H1 (cell line): ENCODE data around the gene TAS2R5. TPM values are rescaled to one million over a fixed set of nuclear protein-coding genes. Genes with fewer than 3 reads are reported as not detected.

Experiments used
- CTCF ChIA-PET: fragments of 300-600 bp; sonication (Branson Sonifier 250); formaldehyde crosslinking; loops from one replicate; lab custom pipeline; 2021; ENCODE audit not compliant: partially characterized antibody; lab: Charles Lee
- POLR2A ChIA-PET: fragments of 300-600 bp; sonication (Branson Sonifier 250); formaldehyde crosslinking; loops from one replicate; lab custom pipeline; 2021; ENCODE audit warnings: inconsistent platforms; ENCODE audit not compliant: partially characterized antibody; lab: Charles Lee
- DNase-seq, 2 experiments: peaks; one replicate each; pipeline versions ENCODE4 v3.0.0 to v3.0.0-alpha.2; 2010 to 2022; ENCODE audit warnings: low spot score in 2 of 2, low read depth in 1 of 2, mixed read lengths in 1 of 2
- FAIRE-seq: peaks from 2 replicates; lab custom pipeline; 2011; peaks lifted over from hg19 to GRCh38; lab: Jason Lieb, UNC
- H2AFZ ChIP-seq: 2 replicates; pipeline ENCODE4 v1.8.1; 2012; ENCODE audit warnings: low read length, inconsistent platforms
- H2AK5ac ChIP-seq: 2 replicates; pipeline ENCODE4 v1.6.1; 2013; ENCODE audit warnings: low read depth, low read length
- H2BK120ac ChIP-seq: replicated peaks from 2 replicates; pipeline ENCODE3; 2013; ENCODE audit warnings: low read depth, low read length, inconsistent platforms
- H2BK12ac ChIP-seq: 2 replicates; pipeline ENCODE4 v1.6.1; 2013; ENCODE audit warnings: low read depth, low read length
- H2BK15ac ChIP-seq: 2 replicates; pipeline ENCODE4 v1.6.1; 2013; ENCODE audit warnings: low read length
- H2BK20ac ChIP-seq: 2 replicates; pipeline ENCODE4 v1.6.1; 2013; ENCODE audit warnings: low read length
- H2BK5ac ChIP-seq: 2 replicates; pipeline ENCODE4 v1.6.1; 2013; ENCODE audit warnings: low read depth, low read length
- H3K14ac ChIP-seq: 2 replicates; pipeline ENCODE4 v1.6.1; 2013; ENCODE audit warnings: inconsistent platforms; ENCODE audit not compliant: insufficient read length
- H3K18ac ChIP-seq: 2 replicates; pipeline ENCODE4 v1.6.1; 2013; ENCODE audit warnings: low read length; ENCODE audit errors: extremely low read depth
- H3K23ac ChIP-seq: 2 replicates; pipeline ENCODE4 v1.6.1; 2013; ENCODE audit warnings: inconsistent platforms; ENCODE audit not compliant: insufficient read length
- H3K23me2 ChIP-seq: 2 replicates; pipeline ENCODE4 v1.6.1; 2013; ENCODE audit warnings: low read depth, low read length
- H3K27ac ChIP-seq: 2 replicates; pipeline ENCODE4 v1.6.1; 2011; ENCODE audit warnings: low read depth, low read length, inconsistent platforms
- H3K27me3 ChIP-seq, 4 experiments: replicated peaks in 1 of 4; 1 replicate in 1 of 4; 2 replicates in 3 of 4; pipeline versions ENCODE4 v1.6.1 to v1.8.1; 2011 to 2013; ENCODE audit warnings: low read length in 3 of 4, mild to moderate bottlenecking in 3 of 4, inconsistent platforms in 2 of 4, mixed read lengths in 2 of 4, moderate library complexity in 1 of 4; ENCODE audit not compliant: control insufficient read depth in 3 of 4, insufficient read depth in 3 of 4; ENCODE audit errors: extremely low read depth in 1 of 4
- H3K36me3 ChIP-seq, 4 experiments: 2 replicates each; pipeline versions ENCODE4 v1.6.1 to v1.8.1; 2011 to 2013; ENCODE audit warnings: mild to moderate bottlenecking in 4 of 4, low read length in 3 of 4, moderate library complexity in 2 of 4, control low read depth in 1 of 4, inconsistent platforms in 1 of 4; ENCODE audit not compliant: insufficient read depth in 4 of 4, control insufficient read depth in 2 of 4
- H3K4ac ChIP-seq: replicated peaks from 2 replicates; pipeline ENCODE3; 2013; ENCODE audit warnings: low read length, low read depth, mixed read lengths, inconsistent platforms; ENCODE audit not compliant: insufficient read length
- H3K4me1 ChIP-seq, 4 experiments: replicated peaks in 1 of 4; 1 replicate in 1 of 4; 2 replicates in 3 of 4; pipeline versions ENCODE4 v1.6.1 to v1.8.1; 2011 to 2013; ENCODE audit warnings: low read length in 3 of 4, inconsistent platforms in 2 of 4, mixed read lengths in 1 of 4; ENCODE audit not compliant: insufficient read depth in 4 of 4, control insufficient read depth in 3 of 4
- H3K4me2 ChIP-seq, 2 experiments: 2 replicates each; pipeline versions ENCODE4 v1.6.1 to v1.8.1; 2011 to 2013; ENCODE audit warnings: low read depth in 2 of 2, low read length in 2 of 2, control low read depth in 1 of 2, inconsistent platforms in 1 of 2, mild to moderate bottlenecking in 1 of 2; ENCODE audit not compliant: insufficient read depth in 1 of 2
- H3K4me3 ChIP-seq, 4 experiments: fragments of 200-600, 300-600 bp in 1 of 4; sonication (generic), shearing (Covaris generic), sonication (Bioruptor Twin) in 1 of 4; 2 replicates each; pipeline versions ENCODE4 v1.5.1 to v1.8.1; 2011 to 2016; ENCODE audit warnings: low read length in 4 of 4, low read depth in 3 of 4, control low read depth in 2 of 4, inconsistent platforms in 2 of 4, mild to moderate bottlenecking in 2 of 4, mixed read lengths in 1 of 4, moderate library complexity in 1 of 4; ENCODE audit not compliant: insufficient read depth in 2 of 4; ENCODE audit errors: extremely low read depth in 1 of 4
- H3K56ac ChIP-seq: replicated peaks from 2 replicates; pipeline ENCODE3; 2013; ENCODE audit warnings: low read depth, mild to moderate bottlenecking, mixed read lengths, low read length, inconsistent platforms; ENCODE audit not compliant: insufficient read length
- H3K79me1 ChIP-seq: 2 replicates; pipeline ENCODE4 v1.6.1; 2013; ENCODE audit warnings: low read depth, low read length, control low read depth
- H3K79me2 ChIP-seq, 2 experiments: 2 replicates each; pipeline versions ENCODE4 v1.6.1 to v1.8.1; 2012 to 2013; ENCODE audit warnings: low read length in 2 of 2, mild to moderate bottlenecking in 2 of 2, inconsistent platforms in 1 of 2; ENCODE audit not compliant: insufficient read depth in 2 of 2, control insufficient read depth in 1 of 2
- H3K9ac ChIP-seq, 4 experiments: replicated peaks in 1 of 4; 1 replicate in 1 of 4; 2 replicates in 3 of 4; pipeline versions ENCODE4 v1.6.1 to v1.8.1; 2011 to 2013; ENCODE audit warnings: low read depth in 3 of 4, low read length in 3 of 4, control low read depth in 2 of 4, mild to moderate bottlenecking in 2 of 4, moderate library complexity in 2 of 4, inconsistent platforms in 1 of 4; ENCODE audit errors: extremely low read depth in 1 of 4
- H3K9me3 ChIP-seq, 2 experiments: 2 replicates each; pipeline versions ENCODE4 v1.6.1 to v1.8.1; 2012 to 2013; ENCODE audit warnings: mild to moderate bottlenecking in 2 of 2, moderate library complexity in 2 of 2, control low read depth in 1 of 2, inconsistent platforms in 1 of 2, low read depth in 1 of 2, low read length in 1 of 2, mixed read lengths in 1 of 2; ENCODE audit not compliant: insufficient read depth in 2 of 2
- H4K20me1 ChIP-seq, 2 experiments: replicated peaks in 1 of 2; 2 replicates each; pipeline versions ENCODE3 to v1.8.1; 2011 to 2013; ENCODE audit warnings: inconsistent platforms in 2 of 2, low read length in 2 of 2, mild to moderate bottlenecking in 1 of 2; ENCODE audit not compliant: insufficient read depth in 2 of 2, control insufficient read depth in 1 of 2
- H4K5ac ChIP-seq: 2 replicates; pipeline ENCODE4 v1.6.1; 2013; ENCODE audit warnings: low read length, low read depth, mixed read lengths, inconsistent platforms; ENCODE audit not compliant: insufficient read length
- H4K8ac ChIP-seq: 2 replicates; pipeline ENCODE4 v1.8.0; 2013; ENCODE audit warnings: mild to moderate bottlenecking, moderate library complexity, low read length, inconsistent platforms; ENCODE audit not compliant: insufficient read depth; ENCODE audit errors: extremely low read depth
- H4K91ac ChIP-seq: replicated peaks from 2 replicates; pipeline ENCODE3; 2013; ENCODE audit warnings: low read length, mixed read lengths, inconsistent platforms; ENCODE audit not compliant: insufficient read length
- CEBPB ChIP-seq: IDR thresholded peaks from 2 replicates; pipeline ENCODE4 v1.6.1; 2012; ENCODE audit warnings: low read depth, low read length
- CTCF ChIP-seq, 3 experiments: IDR thresholded peaks; 1 replicate in 2 of 3; 2 replicates in 1 of 3; pipeline versions ENCODE4 v1.5.1 to v1.6.1; 2011; ENCODE audit warnings: low read length in 3 of 3, mild to moderate bottlenecking in 3 of 3, inconsistent platforms in 2 of 3, low read depth in 1 of 3, moderate library complexity in 1 of 3; ENCODE audit not compliant: insufficient read depth in 1 of 3; ENCODE audit errors: control extremely low read depth in 1 of 3
- EZH2 ChIP-seq: fragments of 200-600 bp; sonication (generic); IDR thresholded peaks from 2 replicates; pipeline ENCODE4 v1.7.1; 2012; ENCODE audit warnings: low read depth, mild to moderate bottlenecking, moderate library complexity, low read length, inconsistent platforms; ENCODE audit not compliant: severe bottlenecking
- HDAC2 ChIP-seq, 2 experiments: fragments of 300-600 bp in 1 of 2; sonication (generic) in 1 of 2; IDR thresholded peaks; 2 replicates each; pipeline ENCODE4 v1.6.1; 2011 to 2012; ENCODE audit warnings: low read depth in 2 of 2, low read length in 2 of 2, mild to moderate bottlenecking in 2 of 2, moderate library complexity in 2 of 2, borderline replicate concordance in 1 of 2, inconsistent platforms in 1 of 2
- JUN ChIP-seq: IDR thresholded peaks from 2 replicates; pipeline ENCODE4 v1.6.1; 2011; ENCODE audit warnings: low read depth, mild to moderate bottlenecking, improper control_type of control experiment, low read length
- KDM1A ChIP-seq: fragments of 200-600, 300-600 bp; sonication (generic); IDR thresholded peaks from 2 replicates; pipeline ENCODE4 v1.7.1; 2016; ENCODE audit warnings: mild to moderate bottlenecking, low read length, borderline replicate concordance
- KDM5A ChIP-seq: fragments of 200-600 bp; IDR thresholded peaks from 2 replicates; pipeline ENCODE4 v1.7.1; 2012; ENCODE audit warnings: mild to moderate bottlenecking, low read length, inconsistent platforms, mixed read lengths
- POLR2A ChIP-seq, 2 experiments: IDR thresholded peaks; 1 replicate in 1 of 2; 2 replicates in 1 of 2; pipeline ENCODE4 v1.6.1; 2011; ENCODE audit warnings: low read depth in 2 of 2, low read length in 2 of 2, mild to moderate bottlenecking in 2 of 2; ENCODE audit errors: control extremely low read depth in 1 of 2
- RXRA ChIP-seq: IDR thresholded peaks from 2 replicates; pipeline ENCODE4 v1.6.1; 2011; ENCODE audit warnings: low read depth, mild to moderate bottlenecking, low read length, moderate library complexity; ENCODE audit not compliant: insufficient read depth
- SIRT6 ChIP-seq: IDR thresholded peaks from one replicate; pipeline ENCODE4 v1.7.1; 2012; ENCODE audit warnings: low read length, inconsistent platforms
- SP4 ChIP-seq: IDR thresholded peaks from 2 replicates; pipeline ENCODE4 v1.6.1; 2012; ENCODE audit warnings: low read length, inconsistent platforms
- TAF7 ChIP-seq: optimal IDR thresholded peaks from 2 replicates; pipeline ENCODE3; 2011; ENCODE audit warnings: low read depth, mild to moderate bottlenecking, inconsistent platforms, low read length, moderate library complexity, borderline replicate concordance
- TBP ChIP-seq: IDR thresholded peaks from 2 replicates; pipeline ENCODE4 v1.6.1; 2011; ENCODE audit warnings: low read depth, low read length, improper control_type of control experiment
- WGBS, 2 experiments: shearing (Covaris generic) in 1 of 2; methylation state at CpG; one replicate each; pipeline versions ENCODE4 v1.1.6 to v1.1.7; 2013 to 2015; ENCODE audit warnings: low lambda C conversion rate in 2 of 2, mixed read lengths in 2 of 2, inconsistent platforms in 1 of 2, low coverage in 1 of 2, missing lambda C conversion rate in 1 of 2; ENCODE audit not compliant: insufficient replicate concordance in 2 of 2, insufficient coverage in 1 of 2, insufficient read length in 1 of 2; ENCODE audit errors: extremely low coverage in 1 of 2, missing lambda C conversion rate in 1 of 2; 5-methylcytosine and 5-hydroxymethylcytosine counted together
- polyA plus RNA-seq, 7 experiments: library from polyadenylated mRNA; depleted of rRNA in 3 of 7; stranded (reverse) in 5 of 7; unstranded in 2 of 7; fragments of >200 nt in 5 of 7; fragments of 200-250 nt in 2 of 7; gene quantifications; 1 replicate in 5 of 7; 2 replicates in 1 of 7; 4 replicates in 1 of 7; pipeline versions ENCODE4 v1.2.1 to v1.2.3, GENCODE V29; 2011 to 2013; ENCODE audit warnings: missing spikeins in 2 of 7, mixed read lengths in 2 of 7
- total RNA-seq: library from RNA; stranded (reverse); fragmentation: NEBNext Ultra II Directional; extraction: Animal tissue kit (Norgen Biotek cat#: 25700); gene quantifications from 2 replicates; pipeline ENCODE4 v1.2.1, GENCODE V29; 2021

Gene TAS2R5
- total and polyA plus RNA-seq, 2 of the 8 experiments (the other 6 are each of a cell fraction or from before 2014, with no cell fraction given) = 1.5 to 6.2 TPM

GRCh38 chr7:141837683-141838082 lies 47.7 kb downstream of the TAS2R5 start:
- H3K79me2 ChIP-seq = no peaks in the 10 kb centered on the region
- no peak overlapping the region for H3K18ac ChIP-seq
- H3K27ac ChIP-seq = no peak overlapping the region
- no peak overlapping the region for H4K91ac ChIP-seq
- H3K56ac ChIP-seq = no peak overlapping the region
- H3K36me3 ChIP-seq = no peaks in the 10 kb centered on the region
- H2BK15ac ChIP-seq = no peak overlapping the region
- no peak overlapping the region for H2AK5ac ChIP-seq
- DNase-seq (no peak), FAIRE-seq (no peak)
- H2BK120ac ChIP-seq = no peak overlapping the region
- no peak overlapping the region for H3K14ac ChIP-seq
- no peak overlapping the region for H4K8ac ChIP-seq
- no peak overlapping the region for H2BK5ac ChIP-seq
- ChIA-PET CTCF (interaction anchor here (1.0 kb wide), 1 partner anchor 137 kb away, joined by 3 read pairs; no protein-coding TSS in a partner anchor), POLR2A (no interaction called here)
- no peak overlapping the region for H2BK12ac ChIP-seq
- no peaks in the 10 kb centered on the region for H3K27me3 ChIP-seq
- 83% methylated on average over 5 of the region's 5 CpGs; no CpG with 5 or more reads in 1 of the 2 experiments for WGBS, 2 experiments
- H3K9ac ChIP-seq = no peak overlapping the region
- no peak overlapping the region for H4K5ac ChIP-seq
- H3K4ac ChIP-seq = no peak overlapping the region
- no peak overlapping the region for H3K4me2 ChIP-seq
- no peak overlapping the region for H3K4me3 ChIP-seq
- H3K23me2 ChIP-seq = no peaks in the 10 kb centered on the region
- H3K79me1 ChIP-seq = no peaks in the 10 kb centered on the region
- H3K9me3 ChIP-seq = no peaks in the 10 kb centered on the region
- H2BK20ac ChIP-seq = no peak overlapping the region
- no peaks in the 10 kb centered on the region for H4K20me1 ChIP-seq
- H2AFZ ChIP-seq = no peak overlapping the region
- no peak overlapping the region for H3K23ac ChIP-seq
- peaks cover 0 to 6% (median 0%) of the 10 kb centered on the region in 4 experiments; a peak in 1 of 7 replicates for H3K4me1 ChIP-seq
- TF ChIP-seq TAF7 = no peak
- no peak for TF ChIP-seq CEBPB
- no peak for TF ChIP-seq SP4
- no peak for TF ChIP-seq POLR2A (IDR thresholded peaks at IDR 0.05; ENCODE audit: control extremely low read depth in 1 of 2, low read depth in 2 of 2, low read length in 2 of 2)
- TF ChIP-seq CTCF (IDR thresholded peaks at IDR 0.05; ENCODE audit: control extremely low read depth in 1 of 3, insufficient read depth in 1 of 3, low read depth in 1 of 3, low read length in 3 of 3) = no peak
- no peak for TF ChIP-seq JUN
- TF ChIP-seq RXRA = no peak
- TF ChIP-seq HDAC2 (IDR thresholded peaks at IDR 0.05; ENCODE audit: borderline replicate concordance in 1 of 2, low read depth in 2 of 2, low read length in 2 of 2) = no peak
- TF ChIP-seq EZH2 = no peak
- no peak for TF ChIP-seq SIRT6
- no peak for TF ChIP-seq KDM1A
- TF ChIP-seq TBP = no peak
- no peak for TF ChIP-seq KDM5A
